H1 (cell line): ENCODE data around the gene MAGI1. TPM values are rescaled to one million over a fixed set of nuclear protein-coding genes. Genes with fewer than 3 reads are reported as not detected.

Experiments
- CTCF ChIA-PET: fragments of 300-600 bp; sonication (Branson Sonifier 250); formaldehyde crosslinking; loops from one replicate; lab custom pipeline; 2021; ENCODE audit not compliant: partially characterized antibody; lab: Charles Lee
- POLR2A ChIA-PET: fragments of 300-600 bp; sonication (Branson Sonifier 250); formaldehyde crosslinking; loops from one replicate; lab custom pipeline; 2021; ENCODE audit warnings: inconsistent platforms; ENCODE audit not compliant: partially characterized antibody; lab: Charles Lee
- DNase-seq, 2 experiments: peaks; one replicate each; pipeline versions ENCODE4 v3.0.0 to v3.0.0-alpha.2; 2010 to 2022; ENCODE audit warnings: low spot score in 2 of 2, low read depth in 1 of 2, mixed read lengths in 1 of 2
- FAIRE-seq: peaks from 2 replicates; lab custom pipeline; 2011; peaks lifted over from hg19 to GRCh38; lab: Jason Lieb, UNC
- H2AFZ ChIP-seq: 2 replicates; pipeline ENCODE4 v1.8.1; 2012; ENCODE audit warnings: low read length, inconsistent platforms
- H2AK5ac ChIP-seq: 2 replicates; pipeline ENCODE4 v1.6.1; 2013; ENCODE audit warnings: low read depth, low read length
- H2BK120ac ChIP-seq: replicated peaks from 2 replicates; pipeline ENCODE3; 2013; ENCODE audit warnings: low read depth, low read length, inconsistent platforms
- H2BK12ac ChIP-seq: 2 replicates; pipeline ENCODE4 v1.6.1; 2013; ENCODE audit warnings: low read depth, low read length
- H2BK15ac ChIP-seq: 2 replicates; pipeline ENCODE4 v1.6.1; 2013; ENCODE audit warnings: low read length
- H2BK20ac ChIP-seq: 2 replicates; pipeline ENCODE4 v1.6.1; 2013; ENCODE audit warnings: low read length
- H2BK5ac ChIP-seq: 2 replicates; pipeline ENCODE4 v1.6.1; 2013; ENCODE audit warnings: low read depth, low read length
- H3K14ac ChIP-seq: 2 replicates; pipeline ENCODE4 v1.6.1; 2013; ENCODE audit warnings: inconsistent platforms; ENCODE audit not compliant: insufficient read length
- H3K18ac ChIP-seq: 2 replicates; pipeline ENCODE4 v1.6.1; 2013; ENCODE audit warnings: low read length; ENCODE audit errors: extremely low read depth
- H3K23ac ChIP-seq: 2 replicates; pipeline ENCODE4 v1.6.1; 2013; ENCODE audit warnings: inconsistent platforms; ENCODE audit not compliant: insufficient read length
- H3K23me2 ChIP-seq: 2 replicates; pipeline ENCODE4 v1.6.1; 2013; ENCODE audit warnings: low read depth, low read length
- H3K27ac ChIP-seq: 2 replicates; pipeline ENCODE4 v1.6.1; 2011; ENCODE audit warnings: low read depth, low read length, inconsistent platforms
- H3K27me3 ChIP-seq, 4 experiments: replicated peaks in 1 of 4; 1 replicate in 1 of 4; 2 replicates in 3 of 4; pipeline versions ENCODE4 v1.6.1 to v1.8.1; 2011 to 2013; ENCODE audit warnings: low read length in 3 of 4, mild to moderate bottlenecking in 3 of 4, inconsistent platforms in 2 of 4, mixed read lengths in 2 of 4, moderate library complexity in 1 of 4; ENCODE audit not compliant: control insufficient read depth in 3 of 4, insufficient read depth in 3 of 4; ENCODE audit errors: extremely low read depth in 1 of 4
- H3K36me3 ChIP-seq, 4 experiments: 2 replicates each; pipeline versions ENCODE4 v1.6.1 to v1.8.1; 2011 to 2013; ENCODE audit warnings: mild to moderate bottlenecking in 4 of 4, low read length in 3 of 4, moderate library complexity in 2 of 4, control low read depth in 1 of 4, inconsistent platforms in 1 of 4; ENCODE audit not compliant: insufficient read depth in 4 of 4, control insufficient read depth in 2 of 4
- H3K4ac ChIP-seq: replicated peaks from 2 replicates; pipeline ENCODE3; 2013; ENCODE audit warnings: low read length, low read depth, mixed read lengths, inconsistent platforms; ENCODE audit not compliant: insufficient read length
- H3K4me1 ChIP-seq, 4 experiments: replicated peaks in 1 of 4; 1 replicate in 1 of 4; 2 replicates in 3 of 4; pipeline versions ENCODE4 v1.6.1 to v1.8.1; 2011 to 2013; ENCODE audit warnings: low read length in 3 of 4, inconsistent platforms in 2 of 4, mixed read lengths in 1 of 4; ENCODE audit not compliant: insufficient read depth in 4 of 4, control insufficient read depth in 3 of 4
- H3K4me2 ChIP-seq, 2 experiments: 2 replicates each; pipeline versions ENCODE4 v1.6.1 to v1.8.1; 2011 to 2013; ENCODE audit warnings: low read depth in 2 of 2, low read length in 2 of 2, control low read depth in 1 of 2, inconsistent platforms in 1 of 2, mild to moderate bottlenecking in 1 of 2; ENCODE audit not compliant: insufficient read depth in 1 of 2
- H3K4me3 ChIP-seq, 4 experiments: fragments of 200-600, 300-600 bp in 1 of 4; sonication (generic), shearing (Covaris generic), sonication (Bioruptor Twin) in 1 of 4; 2 replicates each; pipeline versions ENCODE4 v1.5.1 to v1.8.1; 2011 to 2016; ENCODE audit warnings: low read length in 4 of 4, low read depth in 3 of 4, control low read depth in 2 of 4, inconsistent platforms in 2 of 4, mild to moderate bottlenecking in 2 of 4, mixed read lengths in 1 of 4, moderate library complexity in 1 of 4; ENCODE audit not compliant: insufficient read depth in 2 of 4; ENCODE audit errors: extremely low read depth in 1 of 4
- H3K56ac ChIP-seq: replicated peaks from 2 replicates; pipeline ENCODE3; 2013; ENCODE audit warnings: low read depth, mild to moderate bottlenecking, mixed read lengths, low read length, inconsistent platforms; ENCODE audit not compliant: insufficient read length
- H3K79me1 ChIP-seq: 2 replicates; pipeline ENCODE4 v1.6.1; 2013; ENCODE audit warnings: low read depth, low read length, control low read depth
- H3K79me2 ChIP-seq, 2 experiments: 2 replicates each; pipeline versions ENCODE4 v1.6.1 to v1.8.1; 2012 to 2013; ENCODE audit warnings: low read length in 2 of 2, mild to moderate bottlenecking in 2 of 2, inconsistent platforms in 1 of 2; ENCODE audit not compliant: insufficient read depth in 2 of 2, control insufficient read depth in 1 of 2
- H3K9ac ChIP-seq, 4 experiments: replicated peaks in 1 of 4; 1 replicate in 1 of 4; 2 replicates in 3 of 4; pipeline versions ENCODE4 v1.6.1 to v1.8.1; 2011 to 2013; ENCODE audit warnings: low read depth in 3 of 4, low read length in 3 of 4, control low read depth in 2 of 4, mild to moderate bottlenecking in 2 of 4, moderate library complexity in 2 of 4, inconsistent platforms in 1 of 4; ENCODE audit errors: extremely low read depth in 1 of 4
- H3K9me3 ChIP-seq, 2 experiments: 2 replicates each; pipeline versions ENCODE4 v1.6.1 to v1.8.1; 2012 to 2013; ENCODE audit warnings: mild to moderate bottlenecking in 2 of 2, moderate library complexity in 2 of 2, control low read depth in 1 of 2, inconsistent platforms in 1 of 2, low read depth in 1 of 2, low read length in 1 of 2, mixed read lengths in 1 of 2; ENCODE audit not compliant: insufficient read depth in 2 of 2
- H4K20me1 ChIP-seq, 2 experiments: replicated peaks in 1 of 2; 2 replicates each; pipeline versions ENCODE3 to v1.8.1; 2011 to 2013; ENCODE audit warnings: inconsistent platforms in 2 of 2, low read length in 2 of 2, mild to moderate bottlenecking in 1 of 2; ENCODE audit not compliant: insufficient read depth in 2 of 2, control insufficient read depth in 1 of 2
- H4K5ac ChIP-seq: 2 replicates; pipeline ENCODE4 v1.6.1; 2013; ENCODE audit warnings: low read length, low read depth, mixed read lengths, inconsistent platforms; ENCODE audit not compliant: insufficient read length
- H4K8ac ChIP-seq: 2 replicates; pipeline ENCODE4 v1.8.0; 2013; ENCODE audit warnings: mild to moderate bottlenecking, moderate library complexity, low read length, inconsistent platforms; ENCODE audit not compliant: insufficient read depth; ENCODE audit errors: extremely low read depth
- H4K91ac ChIP-seq: replicated peaks from 2 replicates; pipeline ENCODE3; 2013; ENCODE audit warnings: low read length, mixed read lengths, inconsistent platforms; ENCODE audit not compliant: insufficient read length
- SIX5 ChIP-seq: IDR thresholded peaks from 2 replicates; pipeline ENCODE4 v1.6.1; 2011; ENCODE audit warnings: mild to moderate bottlenecking, low read depth, low read length
- WGBS, 2 experiments: shearing (Covaris generic) in 1 of 2; methylation state at CpG; one replicate each; pipeline versions ENCODE4 v1.1.6 to v1.1.7; 2013 to 2015; ENCODE audit warnings: low lambda C conversion rate in 2 of 2, mixed read lengths in 2 of 2, inconsistent platforms in 1 of 2, low coverage in 1 of 2, missing lambda C conversion rate in 1 of 2; ENCODE audit not compliant: insufficient replicate concordance in 2 of 2, insufficient coverage in 1 of 2, insufficient read length in 1 of 2; ENCODE audit errors: extremely low coverage in 1 of 2, missing lambda C conversion rate in 1 of 2; 5-methylcytosine and 5-hydroxymethylcytosine counted together
- polyA plus RNA-seq, 7 experiments: library from polyadenylated mRNA; depleted of rRNA in 3 of 7; stranded (reverse) in 5 of 7; unstranded in 2 of 7; fragments of >200 nt in 5 of 7; fragments of 200-250 nt in 2 of 7; gene quantifications; 1 replicate in 5 of 7; 2 replicates in 1 of 7; 4 replicates in 1 of 7; pipeline versions ENCODE4 v1.2.1 to v1.2.3, GENCODE V29; 2011 to 2013; ENCODE audit warnings: missing spikeins in 2 of 7, mixed read lengths in 2 of 7
- total RNA-seq: library from RNA; stranded (reverse); fragmentation: NEBNext Ultra II Directional; extraction: Animal tissue kit (Norgen Biotek cat#: 25700); gene quantifications from 2 replicates; pipeline ENCODE4 v1.2.1, GENCODE V29; 2021
- TF ChIP-seq, protein P1 (sequence below): IDR thresholded peaks from 2 replicates; pipeline ENCODE4 v1.6.1; 2012; ENCODE audit warnings: inconsistent platforms

Gene MAGI1
- total and polyA plus RNA-seq, 2 of the 8 experiments (the other 6 are each of a cell fraction or from before 2014, with no cell fraction given), result 19.8 to 78.0 TPM

DNA sequence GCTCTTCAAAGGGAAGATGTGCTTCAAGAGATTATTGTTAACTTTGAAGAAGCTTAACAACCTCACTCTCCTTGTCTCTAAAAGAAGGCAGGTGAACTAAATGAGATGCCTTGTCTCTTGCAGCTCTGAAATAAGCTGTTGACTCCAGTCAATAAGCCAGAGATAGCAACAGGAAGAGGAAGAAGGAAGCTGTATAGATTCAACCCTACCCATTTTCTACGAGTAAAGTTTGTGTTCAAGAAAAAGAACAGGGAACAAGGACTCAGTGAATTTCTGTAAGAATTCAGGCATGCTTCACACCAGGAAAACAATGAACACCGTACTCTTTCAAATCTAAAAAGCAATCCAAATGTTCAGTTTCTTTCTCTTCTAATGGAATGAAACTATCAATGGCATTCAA lies 503.5 kb downstream of the MAGI1 start:
- Histone ChIP-seq H3K27ac (no peak overlapping the region), H2BK120ac (no peak overlapping the region), H2AFZ (no peak overlapping the region), H2BK5ac (no peak overlapping the region), H2BK12ac (no peak overlapping the region), H3K4ac (no peak overlapping the region), H3K9ac (no peak overlapping the region), H3K79me1 (peaks cover 7% of the 10 kb centered on the region), H4K91ac (no peak overlapping the region), H2BK20ac (no peak overlapping the region), H3K79me2 (peaks cover 13 to 82% of the 10 kb centered on the region in 2 experiments), H3K9me3 (peaks cover 0 to 4% of the 10 kb centered on the region in 2 experiments; a peak in 1 of 4 replicates), H3K4me3 (no peak overlapping the region), H2AK5ac (no peak overlapping the region), H4K8ac (no peak overlapping the region), H2BK15ac (no peak overlapping the region), H3K14ac (no peak overlapping the region), H3K4me1 (peaks cover 6 to 18% (median 14%) of the 10 kb centered on the region in 4 experiments), H4K5ac (no peak overlapping the region), H3K56ac (no peak overlapping the region), H3K36me3 (no peaks in the 10 kb centered on the region), H3K4me2 (no peak overlapping the region), H3K23me2 (peaks cover 9% of the 10 kb centered on the region; the same call in 1 of the 2 replicates), H3K23ac (no peak overlapping the region), H3K27me3 (peaks cover 0 to 6% (median 0%) of the 10 kb centered on the region in 4 experiments; a peak in 1 of 7 replicates), H4K20me1 (peaks cover 0 to 6% of the 10 kb centered on the region in 2 experiments), H3K18ac (no peak overlapping the region)
- DNase-seq (no peak), FAIRE-seq (no peak)
- ChIA-PET POLR2A (interaction anchor here (1.6 kb wide), 1 partner anchor 27 kb away, joined by 4 read pairs; no protein-coding TSS in a partner anchor), CTCF (interaction anchor here (0.6 to 2.2 kb wide), 4 partner anchors 13 to 148 kb away, joined by 3 to 6 read pairs (median 4); no protein-coding TSS in a partner anchor)
- 76% methylated on average over 2 of the region's 2 CpGs; no CpG with 5 or more reads in 1 of the 2 experiments for WGBS, 2 experiments
- TF ChIP-seq SIX5, result no peak
- TF ChIP-seq, protein P1, sequence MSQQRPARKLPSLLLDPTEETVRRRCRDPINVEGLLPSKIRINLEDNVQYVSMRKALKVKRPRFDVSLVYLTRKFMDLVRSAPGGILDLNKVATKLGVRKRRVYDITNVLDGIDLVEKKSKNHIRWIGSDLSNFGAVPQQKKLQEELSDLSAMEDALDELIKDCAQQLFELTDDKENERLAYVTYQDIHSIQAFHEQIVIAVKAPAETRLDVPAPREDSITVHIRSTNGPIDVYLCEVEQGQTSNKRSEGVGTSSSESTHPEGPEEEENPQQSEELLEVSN, result no peak
